ENCODE measurements around the gene DCXR.

The DCXR gene

DNA sequence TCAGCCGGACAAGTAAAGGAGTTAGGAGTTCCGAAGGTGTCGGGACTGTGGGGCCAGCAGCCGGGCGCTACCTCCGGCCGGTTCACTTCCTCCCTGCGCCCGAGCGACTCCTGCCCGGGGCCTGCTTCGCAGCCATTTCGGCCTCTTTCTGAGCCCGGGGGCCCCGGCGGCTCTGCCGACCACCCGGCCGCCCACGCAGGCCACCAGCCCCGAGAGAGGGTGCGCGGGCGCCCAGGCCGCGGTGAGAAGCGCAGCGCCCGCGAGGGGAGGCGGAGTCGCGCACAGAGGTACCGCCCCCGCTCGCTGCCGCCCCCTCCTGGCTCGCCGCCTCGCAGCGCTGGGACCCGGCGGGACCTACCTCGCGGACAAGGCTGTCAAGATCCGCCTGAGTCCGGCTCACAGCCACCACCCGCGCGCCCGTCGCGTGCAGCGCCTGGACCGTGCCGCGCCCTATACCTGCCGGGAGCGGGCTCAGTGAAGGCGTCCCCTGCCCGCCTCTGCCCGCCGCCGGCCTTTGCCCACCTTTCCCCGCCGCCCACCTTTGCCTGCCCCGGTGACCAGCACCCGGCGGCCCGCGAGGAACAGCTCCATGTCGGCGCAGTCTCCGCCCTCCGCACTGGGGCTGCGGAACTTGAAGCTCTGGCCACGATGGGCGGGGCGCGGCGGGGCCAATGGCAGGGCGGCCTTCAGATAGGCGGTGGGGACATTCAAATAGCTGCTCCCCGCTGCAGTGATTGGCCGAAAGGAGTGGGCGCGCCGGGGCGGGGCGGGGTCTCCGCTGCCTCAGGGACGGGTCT lies at the start of gene DCXR:
TSS of gene DCXR (minus strand) at position 606 of the 797 bp plus-strand sequence. CDS start at position 591, 15 bp downstream.
- no peaks in the 10 kb centered on the region for H3K9me3 ChIP-seq (ENCODE audit: low read length)
- no peaks in the 10 kb centered on the region for H4K20me1 ChIP-seq (ENCODE audit: insufficient read depth, low read length)
- peak within 1 kb of the TSS; percentile 50; the same call in 1 of the 2 replicates for H2AFZ ChIP-seq (ENCODE audit: low read length)
- no peaks in the 10 kb centered on the region for H3K79me2 ChIP-seq (ENCODE audit: insufficient read depth, low read length)
- no peak within 1 kb of the TSS for H3K27ac ChIP-seq (ENCODE audit: low read depth, low read length, poor library complexity, severe bottlenecking)
- H3K27me3 ChIP-seq (ENCODE audit: insufficient read depth, low read length): no peaks in the 10 kb centered on the region
- peak within 1 kb of the TSS; percentile 92 for H3K9ac ChIP-seq (ENCODE audit: low read length)
- H3K4me2 ChIP-seq (ENCODE audit: low read length): peak within 1 kb of the TSS; percentile 85
- peak within 1 kb of the TSS; percentile 80 for H3K4me3 ChIP-seq (ENCODE audit: low read depth, low read length, poor library complexity, severe bottlenecking)
- no peak for TF ChIP-seq EZH2 (IDR thresholded peaks at IDR 0.05; ENCODE audit: borderline replicate concordance, low read length)
- TF ChIP-seq, protein P1, sequence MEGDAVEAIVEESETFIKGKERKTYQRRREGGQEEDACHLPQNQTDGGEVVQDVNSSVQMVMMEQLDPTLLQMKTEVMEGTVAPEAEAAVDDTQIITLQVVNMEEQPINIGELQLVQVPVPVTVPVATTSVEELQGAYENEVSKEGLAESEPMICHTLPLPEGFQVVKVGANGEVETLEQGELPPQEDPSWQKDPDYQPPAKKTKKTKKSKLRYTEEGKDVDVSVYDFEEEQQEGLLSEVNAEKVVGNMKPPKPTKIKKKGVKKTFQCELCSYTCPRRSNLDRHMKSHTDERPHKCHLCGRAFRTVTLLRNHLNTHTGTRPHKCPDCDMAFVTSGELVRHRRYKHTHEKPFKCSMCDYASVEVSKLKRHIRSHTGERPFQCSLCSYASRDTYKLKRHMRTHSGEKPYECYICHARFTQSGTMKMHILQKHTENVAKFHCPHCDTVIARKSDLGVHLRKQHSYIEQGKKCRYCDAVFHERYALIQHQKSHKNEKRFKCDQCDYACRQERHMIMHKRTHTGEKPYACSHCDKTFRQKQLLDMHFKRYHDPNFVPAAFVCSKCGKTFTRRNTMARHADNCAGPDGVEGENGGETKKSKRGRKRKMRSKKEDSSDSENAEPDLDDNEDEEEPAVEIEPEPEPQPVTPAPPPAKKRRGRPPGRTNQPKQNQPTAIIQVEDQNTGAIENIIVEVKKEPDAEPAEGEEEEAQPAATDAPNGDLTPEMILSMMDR (IDR thresholded peaks at IDR 0.05; ENCODE audit: low read length): peak; percentile 81
- 0 out of 2 replicates have a peak, but pooled peaks cover 6% of the 10 kb centered on the region for H3K36me3 ChIP-seq (ENCODE audit: insufficient read depth, low read length)
- no peaks in the 10 kb centered on the region; the same call in 1 of the 2 replicates for H3F3A ChIP-seq (ENCODE audit: insufficient read depth, low read length)
- no peaks in the 10 kb centered on the region for H3K9me2 ChIP-seq (ENCODE audit: low read depth, low read length)
- H3K4me1 ChIP-seq (ENCODE audit: insufficient read depth, low read length, severe bottlenecking): peaks cover 24% of the 10 kb centered on the region

DNA sequence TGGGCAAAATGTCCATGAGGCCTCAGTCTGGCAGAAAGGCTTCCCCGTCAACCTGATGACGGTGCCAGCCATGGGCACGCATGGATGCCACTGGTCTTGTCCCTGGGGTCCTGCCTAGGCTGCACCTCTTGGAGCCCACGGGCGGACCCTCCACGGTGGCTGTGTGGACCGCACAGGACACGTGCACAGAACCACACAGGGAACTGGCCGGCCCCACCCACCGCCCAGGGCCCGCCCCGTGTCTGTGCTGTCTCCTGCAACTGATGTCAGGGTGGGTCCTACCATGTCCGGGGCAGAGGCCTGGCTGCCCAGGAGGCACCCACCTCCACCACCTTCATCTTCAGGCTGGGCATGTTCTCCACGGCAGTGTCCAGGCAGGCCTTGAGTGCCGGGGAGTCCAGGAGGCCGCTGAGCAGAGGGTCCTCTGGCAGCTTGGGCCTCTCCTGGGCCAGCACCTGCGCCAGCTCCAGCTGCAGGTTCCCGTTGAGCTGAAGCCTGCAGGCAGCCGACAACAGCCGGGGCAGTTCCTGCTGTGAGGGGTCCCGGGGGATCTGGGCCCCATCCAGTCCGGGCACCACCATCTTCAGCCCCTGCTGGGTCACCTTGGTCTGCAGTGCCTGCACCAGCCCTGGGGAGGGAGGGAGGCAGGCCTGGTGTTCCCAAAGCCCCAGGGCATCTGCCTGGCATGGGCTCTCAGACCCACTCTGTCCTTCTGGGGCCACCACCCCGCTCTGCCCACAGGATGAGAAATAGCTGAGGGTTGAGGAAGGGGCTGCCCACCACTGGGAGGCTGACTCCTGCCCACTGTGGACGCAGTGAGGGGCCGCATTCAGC lies 48.7 kb upstream of the DCXR start:
- Histone ChIP-seq H3K4me2 (ENCODE audit: low read length) (no peak overlapping the region), H3K9me2 (ENCODE audit: low read depth, low read length) (no peaks in the 10 kb centered on the region), H4K20me1 (ENCODE audit: insufficient read depth, low read length) (no peaks in the 10 kb centered on the region), H3K9me3 (ENCODE audit: low read length) (no peaks in the 10 kb centered on the region), H2AFZ (ENCODE audit: low read length) (no peak overlapping the region), H3F3A (ENCODE audit: insufficient read depth, low read length) (no peaks in the 10 kb centered on the region), H3K27ac (ENCODE audit: low read depth, low read length, poor library complexity, severe bottlenecking) (no peak overlapping the region), H3K27me3 (ENCODE audit: insufficient read depth, low read length) (no peaks in the 10 kb centered on the region), H3K79me2 (ENCODE audit: insufficient read depth, low read length) (no peaks in the 10 kb centered on the region), H3K4me3 (ENCODE audit: low read depth, low read length, poor library complexity, severe bottlenecking) (no peak overlapping the region), H3K4me1 (ENCODE audit: insufficient read depth, low read length, severe bottlenecking) (no peaks in the 10 kb centered on the region), H3K36me3 (ENCODE audit: insufficient read depth, low read length) (peaks cover 98% of the 10 kb centered on the region), H3K9ac (ENCODE audit: low read length) (no peak overlapping the region)
- TF ChIP-seq, protein P1 (IDR thresholded peaks at IDR 0.05; ENCODE audit: low read length): no peak
- TF ChIP-seq EZH2 (IDR thresholded peaks at IDR 0.05; ENCODE audit: borderline replicate concordance, low read length): no peak

DNA sequence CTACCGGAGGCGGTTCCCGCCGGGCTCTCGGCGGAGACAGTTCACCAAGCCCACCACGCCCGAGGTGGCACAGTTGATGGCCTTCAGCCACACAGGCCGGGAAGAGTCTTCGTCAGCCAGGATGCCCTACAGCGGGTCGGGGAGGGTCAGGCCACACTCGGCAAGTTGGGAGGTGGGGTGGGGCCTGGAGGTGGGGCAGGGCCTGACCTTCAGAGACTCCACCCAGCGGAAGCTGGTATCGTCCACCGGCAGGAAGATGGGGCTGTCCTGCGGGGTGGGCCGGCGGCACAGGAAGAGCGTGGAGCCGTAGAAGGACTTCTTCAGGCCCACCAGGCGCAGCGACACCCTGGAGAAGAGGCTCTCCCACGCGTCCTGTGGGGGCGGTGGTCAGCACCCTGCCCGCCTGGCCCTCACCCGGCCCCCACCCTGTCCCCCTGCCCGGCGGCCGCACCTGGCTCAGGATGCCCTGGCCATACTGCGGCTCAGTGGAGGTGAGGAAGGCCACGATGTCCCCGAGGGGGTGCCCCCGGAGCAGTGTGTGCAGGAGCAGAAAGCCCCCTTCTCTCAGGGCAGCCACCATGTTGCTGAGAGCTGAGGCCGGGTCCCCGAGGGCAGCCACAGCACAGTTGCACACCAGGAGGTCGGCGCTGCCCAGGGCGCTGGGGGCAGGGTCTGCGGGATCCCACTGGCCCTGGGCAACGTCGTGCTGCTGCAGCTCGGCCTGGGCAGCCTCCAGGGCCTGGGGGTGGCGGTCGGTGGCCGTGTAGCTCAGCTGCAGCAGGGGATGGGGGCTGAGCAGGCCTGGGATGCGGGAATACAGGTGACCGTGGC lies 47.7 kb upstream of the DCXR start:
- Histone ChIP-seq H3K79me2 (ENCODE audit: insufficient read depth, low read length) (no peaks in the 10 kb centered on the region), H3K4me2 (ENCODE audit: low read length) (no peak overlapping the region), H2AFZ (ENCODE audit: low read length) (no peak overlapping the region), H3K4me1 (ENCODE audit: insufficient read depth, low read length, severe bottlenecking) (no peaks in the 10 kb centered on the region), H3K9me3 (ENCODE audit: low read length) (no peaks in the 10 kb centered on the region), H4K20me1 (ENCODE audit: insufficient read depth, low read length) (no peaks in the 10 kb centered on the region), H3K36me3 (ENCODE audit: insufficient read depth, low read length) (peaks cover 98% of the 10 kb centered on the region), H3K27me3 (ENCODE audit: insufficient read depth, low read length) (no peaks in the 10 kb centered on the region), H3K9ac (ENCODE audit: low read length) (no peak overlapping the region), H3K27ac (ENCODE audit: low read depth, low read length, poor library complexity, severe bottlenecking) (no peak overlapping the region), H3K4me3 (ENCODE audit: low read depth, low read length, poor library complexity, severe bottlenecking) (no peak overlapping the region), H3K9me2 (ENCODE audit: low read depth, low read length) (no peaks in the 10 kb centered on the region), H3F3A (ENCODE audit: insufficient read depth, low read length) (no peaks in the 10 kb centered on the region)
- TF ChIP-seq EZH2 (IDR thresholded peaks at IDR 0.05; ENCODE audit: borderline replicate concordance, low read length): no peak
- TF ChIP-seq, protein P1 (IDR thresholded peaks at IDR 0.05; ENCODE audit: low read length): no peak

Data from OCI-LY1 (cell line).